SJCRH30 (cell line): ENCODE data around the gene CACNA1D. TPM values are rescaled to one million over a fixed set of nuclear protein-coding genes. Genes with fewer than 3 reads are reported as not detected.

ENCODE experiments used
- DNase-seq, 2 experiments: peaks; one replicate each; pipeline ENCODE4 v3.0.0-alpha.2; 2015 to 2020
- H3K27ac ChIP-seq: fragments of 250-450 bp; sonication (Bioruptor Pico); 2 replicates; pipeline ENCODE4 v1.5.1; 2020; ENCODE audit warnings: mild to moderate bottlenecking, moderate library complexity
- H3K27me3 ChIP-seq: fragments of 250-450 bp; sonication (Bioruptor Pico); 2 replicates; pipeline ENCODE4 v1.5.1; 2020; ENCODE audit warnings: mild to moderate bottlenecking, moderate library complexity
- H3K36me3 ChIP-seq: fragments of 250-450 bp; sonication (Bioruptor Pico); 2 replicates; pipeline ENCODE4 v1.5.1; 2020; ENCODE audit warnings: mild to moderate bottlenecking, moderate library complexity
- H3K4me1 ChIP-seq: fragments of 250-450 bp; sonication (Bioruptor Pico); 2 replicates; pipeline ENCODE4 v1.5.1; 2020; ENCODE audit warnings: mild to moderate bottlenecking, moderate library complexity
- H3K4me3 ChIP-seq: fragments of 250-450 bp; sonication (Bioruptor Pico); 2 replicates; pipeline ENCODE4 v1.5.1; 2020; ENCODE audit warnings: mild to moderate bottlenecking, moderate library complexity
- H3K9me3 ChIP-seq: fragments of 250-450 bp; sonication (Bioruptor Pico); replicated peaks from 2 replicates; pipeline ENCODE4 v1.5.1; 2020; ENCODE audit warnings: mild to moderate bottlenecking, moderate library complexity
- total RNA-seq: library from RNA; depleted of rRNA; stranded (reverse); fragments of >200 nt; shearing (Covaris generic); gene quantifications from 2 replicates; pipeline ENCODE4 v1.2.3, GENCODE V29; 2014

Gene CACNA1D
- total RNA-seq, 1 experiment from 2014 or later: not detected

DNA sequence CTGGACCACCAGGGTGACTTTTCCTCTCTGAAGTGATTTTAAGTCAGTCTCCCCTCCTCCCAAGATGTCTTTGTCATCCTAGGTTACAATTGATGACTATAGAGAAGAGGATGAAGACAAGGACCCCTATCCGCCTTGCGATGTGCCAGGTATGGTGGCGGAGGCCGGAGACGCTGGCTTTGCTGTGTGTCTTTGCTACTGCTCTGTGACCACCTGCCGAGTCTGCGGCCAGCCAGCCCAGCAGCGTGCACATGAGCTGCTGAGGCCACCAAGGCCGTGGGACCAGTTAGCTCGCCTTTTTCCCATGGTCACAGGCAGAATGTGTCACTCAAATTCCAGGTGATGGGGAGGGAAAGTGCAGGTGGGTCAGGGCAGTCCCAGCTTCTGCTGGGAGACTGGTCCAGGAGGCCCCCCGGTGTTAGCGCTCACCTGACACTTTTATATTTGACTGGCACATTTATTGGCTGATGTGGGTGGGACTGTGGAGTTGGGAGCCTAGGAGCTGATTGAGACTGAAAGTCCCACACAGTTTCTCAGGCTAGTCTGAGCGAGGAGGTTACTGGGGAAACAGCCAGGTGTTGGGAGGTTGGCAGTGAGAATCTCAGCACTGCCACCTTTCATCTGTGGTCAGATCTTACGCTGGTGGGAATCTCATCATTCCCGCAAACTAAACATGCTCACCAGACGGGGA, 237.7 kb downstream of the CACNA1D start:
- H3K27ac ChIP-seq: no peak overlapping the region
- H3K9me3 ChIP-seq: no peaks in the 10 kb centered on the region
- no peak overlapping the region for H3K4me3 ChIP-seq
- no peaks in the 10 kb centered on the region for H3K27me3 ChIP-seq
- H3K4me1 ChIP-seq: no peaks in the 10 kb centered on the region
- DNase-seq: no peak
- H3K36me3 ChIP-seq: no peaks in the 10 kb centered on the region

- no peak overlapping the region for H3K27ac ChIP-seq
- H3K36me3 ChIP-seq: no peaks in the 10 kb centered on the region
- H3K9me3 ChIP-seq: no peaks in the 10 kb centered on the region
- no peak for DNase-seq
- H3K27me3 ChIP-seq: no peaks in the 10 kb centered on the region
- H3K4me3 ChIP-seq: no peak overlapping the region
- H3K4me1 ChIP-seq: no peaks in the 10 kb centered on the region
These were observed 239.0 kb downstream of the CACNA1D start for GRCh38 chr3:53733446-53733845.

DNA sequence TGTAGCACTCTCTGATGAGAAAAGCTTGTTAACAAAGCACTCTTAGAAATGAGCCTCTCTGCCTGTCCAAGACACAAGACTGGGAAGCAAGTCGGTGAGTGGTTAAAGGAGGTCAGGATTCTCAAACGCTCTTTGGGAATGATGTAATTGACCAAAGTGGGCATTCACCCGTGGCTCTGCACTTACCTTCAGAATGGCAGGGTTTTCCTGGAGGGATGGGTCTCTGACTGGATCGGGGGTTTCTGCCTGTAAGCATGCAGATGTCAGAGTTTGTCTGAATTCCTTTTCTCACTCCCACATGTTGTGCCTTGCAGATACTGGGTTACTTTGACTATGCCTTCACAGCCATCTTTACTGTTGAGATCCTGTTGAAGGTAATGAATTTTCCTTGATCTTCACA, 245.6 kb downstream of the CACNA1D start:
- Histone ChIP-seq H3K27ac (no peak overlapping the region), H3K4me3 (no peak overlapping the region), H3K4me1 (no peaks in the 10 kb centered on the region), H3K9me3 (no peaks in the 10 kb centered on the region), H3K36me3 (no peaks in the 10 kb centered on the region), H3K27me3 (no peaks in the 10 kb centered on the region)
- no peak for DNase-seq

GRCh38 chr3:53740956-53741355, 246.5 kb downstream of the CACNA1D start:
- no peaks in the 10 kb centered on the region for H3K27me3 ChIP-seq
- DNase-seq: no peak

DNA sequence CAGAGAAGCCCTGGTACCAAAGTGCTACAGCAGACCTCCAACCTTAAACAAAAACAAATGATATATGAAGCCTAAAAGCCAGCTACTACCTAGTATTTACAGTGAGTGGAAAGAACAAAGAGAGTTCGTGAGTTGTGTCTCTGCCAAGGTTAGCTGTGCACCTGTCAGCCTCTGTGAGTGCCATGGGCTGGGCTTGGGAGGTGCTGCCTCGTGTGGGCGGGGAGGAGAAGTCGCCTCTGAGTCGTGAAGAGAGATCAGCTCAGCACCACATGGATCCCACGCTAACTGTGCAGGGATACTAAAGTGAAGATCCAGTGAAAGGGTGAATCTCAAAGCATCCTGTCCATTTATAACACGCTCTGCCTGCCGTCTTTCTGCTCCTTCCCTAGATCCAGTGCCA, 249.9 kb downstream of the CACNA1D start:
- H3K36me3 ChIP-seq: no peaks in the 10 kb centered on the region
- H3K9me3 ChIP-seq: no peaks in the 10 kb centered on the region
- no peaks in the 10 kb centered on the region for H3K27me3 ChIP-seq
- H3K27ac ChIP-seq: no peak overlapping the region
- no peak overlapping the region for H3K4me3 ChIP-seq
- DNase-seq: peak in 1 of 2 experiments; percentile 3
- H3K4me1 ChIP-seq: no peaks in the 10 kb centered on the region

More at GRCh38 chr3:53740956-53741355, 246.5 kb downstream of the CACNA1D start:
- Histone ChIP-seq H3K36me3 (no peaks in the 10 kb centered on the region), H3K4me3 (no peak overlapping the region), H3K9me3 (no peaks in the 10 kb centered on the region), H3K4me1 (no peaks in the 10 kb centered on the region), H3K27ac (no peak overlapping the region)

DNA sequence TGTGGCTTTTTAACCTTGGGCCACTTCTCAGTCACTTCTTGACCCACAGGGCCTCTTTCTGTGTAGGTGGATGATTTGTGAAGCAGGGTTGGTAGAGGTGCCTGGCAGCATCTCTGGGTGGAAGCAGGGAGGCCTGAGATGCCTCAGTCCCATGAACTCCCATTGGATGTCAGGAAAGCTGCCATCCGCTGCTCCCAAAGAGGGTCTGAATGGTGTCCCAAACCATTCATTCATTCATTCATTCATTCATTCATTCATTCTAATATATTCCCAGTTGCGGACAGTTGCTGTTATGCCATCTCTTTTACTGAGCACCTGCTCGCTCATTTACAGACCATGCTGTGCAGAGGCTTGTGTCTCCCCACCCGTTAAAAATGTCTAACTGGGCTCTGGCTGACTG, 253.1 kb downstream of the CACNA1D start:
- Histone ChIP-seq H3K4me3 (no peak overlapping the region), H3K9me3 (no peaks in the 10 kb centered on the region), H3K27me3 (no peaks in the 10 kb centered on the region), H3K36me3 (no peaks in the 10 kb centered on the region), H3K4me1 (no peaks in the 10 kb centered on the region), H3K27ac (no peak overlapping the region)
- no peak for DNase-seq

- H3K27ac ChIP-seq: no peak overlapping the region
- no peaks in the 10 kb centered on the region for H3K4me1 ChIP-seq
- DNase-seq: no peak
- H3K36me3 ChIP-seq: no peaks in the 10 kb centered on the region
- no peaks in the 10 kb centered on the region for H3K27me3 ChIP-seq
- no peaks in the 10 kb centered on the region for H3K9me3 ChIP-seq
- H3K4me3 ChIP-seq: no peak overlapping the region
These were observed 254.3 kb downstream of the CACNA1D start for GRCh38 chr3:53748512-53749271.

- Histone ChIP-seq H3K4me3 (no peak overlapping the region), H3K36me3 (no peaks in the 10 kb centered on the region), H3K27ac (no peak overlapping the region), H3K27me3 (0 out of 2 replicates have a peak, but pooled peaks cover under 1% of the 10 kb centered on the region), H3K9me3 (no peaks in the 10 kb centered on the region), H3K4me1 (no peaks in the 10 kb centered on the region)
- DNase-seq: no peak
These were observed 255.0 kb downstream of the CACNA1D start for GRCh38 chr3:53749448-53749847.

DNA sequence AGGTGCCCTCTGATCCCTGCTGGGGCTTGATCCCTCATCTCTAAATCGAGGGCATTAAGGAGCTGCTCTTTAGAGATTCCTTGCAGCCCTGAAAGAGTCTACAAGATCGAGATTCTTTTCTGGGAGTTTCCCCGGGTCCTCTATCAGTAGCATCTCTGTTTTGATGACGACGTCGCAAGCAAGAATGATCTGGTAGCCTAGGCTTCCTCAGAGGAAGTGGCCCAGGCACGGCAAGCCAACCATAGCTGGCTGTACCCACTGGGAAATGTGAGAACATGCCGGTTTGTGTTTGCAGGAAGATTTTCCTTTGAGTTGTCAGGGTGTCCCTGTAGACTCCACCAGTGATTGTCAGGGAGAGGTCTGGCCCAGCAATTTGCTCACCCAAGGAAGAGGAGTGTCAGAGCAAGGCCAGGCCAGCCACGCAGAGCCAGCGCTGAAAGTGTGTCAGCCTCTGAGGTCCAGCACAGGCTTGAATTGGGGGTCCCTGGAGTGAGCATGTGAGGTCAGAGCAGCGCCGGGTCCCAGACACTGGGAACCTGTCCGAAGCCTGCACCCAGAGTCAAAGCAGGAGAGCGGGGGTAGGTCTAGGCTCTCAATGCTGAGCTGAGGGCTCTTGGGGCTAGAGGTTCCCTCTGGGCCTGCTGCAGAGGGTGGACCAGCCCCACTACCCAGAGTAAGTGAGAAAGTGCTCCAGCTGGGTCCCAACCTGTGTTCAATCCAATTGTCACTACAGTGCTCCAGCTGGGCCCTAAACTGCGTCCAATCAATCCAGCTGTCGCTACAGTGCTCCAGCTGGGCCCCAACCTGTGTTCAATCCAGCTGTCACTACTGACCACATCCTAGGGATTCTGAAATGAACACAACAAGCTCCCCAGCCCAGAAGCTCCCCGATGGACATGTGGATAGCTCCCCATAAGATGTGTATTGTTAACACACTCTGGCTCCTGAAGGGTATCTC, 256.1 kb downstream of the CACNA1D start:
- peak in 1 of 2 experiments; percentile 19 for DNase-seq
- Histone ChIP-seq H3K4me1 (no peaks in the 10 kb centered on the region), H3K4me3 (no peak overlapping the region), H3K9me3 (no peaks in the 10 kb centered on the region), H3K36me3 (no peaks in the 10 kb centered on the region), H3K27ac (no peak overlapping the region), H3K27me3 (0 out of 2 replicates have a peak, but pooled peaks cover 3% of the 10 kb centered on the region)

DNA sequence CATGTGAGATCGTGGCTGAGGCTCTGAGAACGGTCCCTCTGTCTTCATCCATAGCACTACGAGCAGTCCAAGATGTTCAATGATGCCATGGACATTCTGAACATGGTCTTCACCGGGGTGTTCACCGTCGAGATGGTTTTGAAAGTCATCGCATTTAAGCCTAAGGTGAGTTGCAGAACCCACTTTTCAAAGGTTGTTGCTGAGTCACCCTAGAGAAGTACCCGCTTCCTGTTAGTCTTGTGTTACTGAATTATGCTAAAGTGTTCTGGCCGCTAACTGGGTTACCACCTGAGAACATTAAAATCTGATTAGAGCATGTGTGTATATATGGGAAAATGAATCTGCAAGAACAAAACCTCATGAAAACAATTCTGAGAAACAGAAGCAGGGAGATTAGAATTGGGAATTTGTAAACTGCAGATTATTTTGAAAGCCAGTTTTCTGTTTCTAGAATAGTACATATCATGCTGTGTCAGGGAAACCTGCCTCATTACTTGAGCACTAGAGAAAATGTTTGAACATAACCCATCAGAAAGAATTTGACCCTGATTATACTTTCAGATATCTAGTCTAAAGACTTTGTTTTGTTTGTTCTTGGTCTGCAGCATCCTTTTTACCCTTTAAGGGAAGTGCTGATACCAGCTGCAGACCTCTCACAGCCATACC, 259.2 kb downstream of the CACNA1D start:
- 0 out of 2 replicates have a peak, but pooled peaks cover 3% of the 10 kb centered on the region for H3K27me3 ChIP-seq
- no peaks in the 10 kb centered on the region for H3K36me3 ChIP-seq
- DNase-seq: no peak
- no peak overlapping the region for H3K4me3 ChIP-seq
- H3K9me3 ChIP-seq: no peaks in the 10 kb centered on the region
- H3K27ac ChIP-seq: no peak overlapping the region
- no peaks in the 10 kb centered on the region for H3K4me1 ChIP-seq

DNA sequence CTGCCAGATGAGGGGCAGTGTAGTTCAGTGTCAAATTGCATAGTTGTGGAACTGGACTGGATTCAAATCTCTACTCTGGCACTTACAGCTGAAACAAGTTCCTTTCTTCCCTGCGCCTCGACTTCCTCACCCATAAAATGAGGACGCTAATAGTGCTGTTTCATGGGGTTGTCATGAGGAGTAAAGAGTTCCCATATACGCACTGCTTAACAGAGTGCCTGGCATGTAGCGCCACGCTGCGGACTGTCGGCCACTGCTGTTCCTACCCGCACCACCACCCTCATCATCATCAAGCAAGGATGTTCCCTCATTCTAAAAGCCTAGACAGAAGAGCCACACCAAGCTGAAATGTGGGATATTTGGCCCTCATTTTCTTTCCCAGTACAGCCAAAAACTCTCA, 259.9 kb downstream of the CACNA1D start:
- Histone ChIP-seq H3K4me3 (no peak overlapping the region), H3K9me3 (no peaks in the 10 kb centered on the region)
- DNase-seq: no peak

DNA sequence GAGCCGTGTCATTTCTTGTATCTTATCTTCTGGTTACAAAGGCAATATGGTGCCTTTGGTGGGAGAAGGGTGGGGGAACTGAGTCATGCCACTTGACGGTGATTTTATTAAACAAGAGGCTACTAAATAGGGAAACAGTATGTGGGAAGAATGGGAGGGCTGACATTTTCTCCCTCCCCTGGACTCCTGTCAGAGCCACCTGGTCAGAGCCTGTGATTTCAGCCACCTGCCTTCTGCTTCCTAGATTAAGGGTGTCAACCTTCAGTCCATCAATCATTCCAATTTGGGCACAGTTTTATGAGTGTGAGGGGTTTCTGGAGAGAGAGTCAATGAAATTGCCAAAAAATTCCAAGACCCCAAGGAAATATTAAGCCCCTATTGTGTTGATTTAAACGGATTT, 264.4 kb downstream of the CACNA1D start:
- Histone ChIP-seq H3K9me3 (no peaks in the 10 kb centered on the region), H3K4me1 (no peaks in the 10 kb centered on the region), H3K4me3 (no peak overlapping the region), H3K27me3 (peaks cover 3% of the 10 kb centered on the region; the same call in 1 of the 2 replicates), H3K27ac (no peak overlapping the region), H3K36me3 (no peaks in the 10 kb centered on the region)
- no peak for DNase-seq

More for the DNA sequence above, 259.9 kb downstream of the CACNA1D start:
- H3K27ac ChIP-seq: no peak overlapping the region
- no peaks in the 10 kb centered on the region for H3K36me3 ChIP-seq
- H3K4me1 ChIP-seq: no peaks in the 10 kb centered on the region
- H3K27me3 ChIP-seq: peaks cover 3% of the 10 kb centered on the region; the same call in 1 of the 2 replicates

DNA sequence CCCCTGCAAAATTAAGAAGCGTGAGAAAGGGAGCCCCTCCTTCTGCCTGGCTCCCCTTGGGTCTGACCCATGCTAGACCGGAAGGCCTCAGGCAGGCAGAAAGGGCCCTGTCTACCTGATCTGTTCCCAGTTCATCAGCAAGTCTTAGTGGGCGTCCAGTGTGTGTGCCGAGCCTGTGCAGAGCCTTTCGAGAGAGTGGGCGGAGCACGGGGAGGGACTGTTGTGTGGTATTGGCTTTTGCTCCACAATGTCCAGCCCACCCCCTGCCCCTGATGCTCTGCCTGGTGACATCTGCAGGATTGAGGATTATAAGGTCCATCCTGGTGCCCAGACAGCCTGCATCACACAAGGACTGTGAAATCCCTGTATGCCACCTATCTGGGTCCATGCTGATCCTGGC, 268.9 kb downstream of the CACNA1D start:
- Histone ChIP-seq H3K36me3 (no peaks in the 10 kb centered on the region), H3K4me3 (no peak overlapping the region), H3K27ac (no peak overlapping the region), H3K9me3 (no peaks in the 10 kb centered on the region), H3K27me3 (no peaks in the 10 kb centered on the region; the same call in 1 of the 2 replicates), H3K4me1 (no peaks in the 10 kb centered on the region)
- DNase-seq: no peak
